ENCODE data around the gene CHCHD6. TPM values are rescaled to one million over a fixed set of nuclear protein-coding genes. Genes with fewer than 3 reads are reported as not detected.

CHCHD6 gene
- polyA plus RNA-seq, 1 donor from 2014 or later = 102 TPM

- no peaks in the 10 kb centered on the region for H3F3A ChIP-seq (ENCODE audit: insufficient read depth, low read length, poor library complexity, severe bottlenecking)
- no peak overlapping the region for H3K9ac ChIP-seq (ENCODE audit: low read length)
- H3K9me2 ChIP-seq (ENCODE audit: insufficient read depth, low read length) = no peaks in the 10 kb centered on the region
- H3K27ac ChIP-seq (ENCODE audit: low read length) = peak overlapping the region; percentile 18
- no peaks in the 10 kb centered on the region for H3K79me2 ChIP-seq (replicated peaks; ENCODE audit: insufficient read depth, low read length)
- H3K27me3 ChIP-seq (ENCODE audit: insufficient read depth, low read depth, low read length) = no peaks in the 10 kb centered on the region
- no peak overlapping the region for H2AFZ ChIP-seq (ENCODE audit: low read depth, low read length)
- H3K4me3 ChIP-seq (ENCODE audit: low read length) = no peak overlapping the region
- TF ChIP-seq EZH2 (IDR thresholded peaks at IDR 0.05; ENCODE audit: borderline replicate concordance, insufficient read depth, low read length, poor library complexity, severe bottlenecking) = no peak
- no peak for TF ChIP-seq EP300 (conservative IDR thresholded peaks at IDR 0.05; ENCODE audit: poor library complexity, severe bottlenecking)
- no peak for TF ChIP-seq TAF1 (IDR thresholded peaks at IDR 0.05; ENCODE audit: low read depth)
- TF ChIP-seq, protein P1, sequence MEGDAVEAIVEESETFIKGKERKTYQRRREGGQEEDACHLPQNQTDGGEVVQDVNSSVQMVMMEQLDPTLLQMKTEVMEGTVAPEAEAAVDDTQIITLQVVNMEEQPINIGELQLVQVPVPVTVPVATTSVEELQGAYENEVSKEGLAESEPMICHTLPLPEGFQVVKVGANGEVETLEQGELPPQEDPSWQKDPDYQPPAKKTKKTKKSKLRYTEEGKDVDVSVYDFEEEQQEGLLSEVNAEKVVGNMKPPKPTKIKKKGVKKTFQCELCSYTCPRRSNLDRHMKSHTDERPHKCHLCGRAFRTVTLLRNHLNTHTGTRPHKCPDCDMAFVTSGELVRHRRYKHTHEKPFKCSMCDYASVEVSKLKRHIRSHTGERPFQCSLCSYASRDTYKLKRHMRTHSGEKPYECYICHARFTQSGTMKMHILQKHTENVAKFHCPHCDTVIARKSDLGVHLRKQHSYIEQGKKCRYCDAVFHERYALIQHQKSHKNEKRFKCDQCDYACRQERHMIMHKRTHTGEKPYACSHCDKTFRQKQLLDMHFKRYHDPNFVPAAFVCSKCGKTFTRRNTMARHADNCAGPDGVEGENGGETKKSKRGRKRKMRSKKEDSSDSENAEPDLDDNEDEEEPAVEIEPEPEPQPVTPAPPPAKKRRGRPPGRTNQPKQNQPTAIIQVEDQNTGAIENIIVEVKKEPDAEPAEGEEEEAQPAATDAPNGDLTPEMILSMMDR (IDR thresholded peaks at IDR 0.05; ENCODE audit: poor library complexity, severe bottlenecking) = no peak
- TF ChIP-seq POLR2AphosphoS5 (IDR thresholded peaks at IDR 0.05) = no peak
- no peak for TF ChIP-seq SMC3 (conservative IDR thresholded peaks at IDR 0.05; ENCODE audit: poor library complexity)
- no peak for TF ChIP-seq MXI1 (conservative IDR thresholded peaks at IDR 0.05; ENCODE audit: poor library complexity, severe bottlenecking)
- TF ChIP-seq RAD21 (conservative IDR thresholded peaks at IDR 0.05) = no peak
- TF ChIP-seq REST (IDR thresholded peaks at IDR 0.05; ENCODE audit: borderline replicate concordance) = no peak
- H3K4me2 ChIP-seq (ENCODE audit: low read length) = no peak overlapping the region
- H3K9me3 ChIP-seq (ENCODE audit: low read length) = no peaks in the 10 kb centered on the region
- no peaks in the 10 kb centered on the region for H4K20me1 ChIP-seq (ENCODE audit: insufficient read depth)
- no peaks in the 10 kb centered on the region for H3K36me3 ChIP-seq (ENCODE audit: insufficient read depth, low read length)
Observed at GRCh38 chr3:126895178-126896066, 191.4 kb downstream of the CHCHD6 start.

DNA sequence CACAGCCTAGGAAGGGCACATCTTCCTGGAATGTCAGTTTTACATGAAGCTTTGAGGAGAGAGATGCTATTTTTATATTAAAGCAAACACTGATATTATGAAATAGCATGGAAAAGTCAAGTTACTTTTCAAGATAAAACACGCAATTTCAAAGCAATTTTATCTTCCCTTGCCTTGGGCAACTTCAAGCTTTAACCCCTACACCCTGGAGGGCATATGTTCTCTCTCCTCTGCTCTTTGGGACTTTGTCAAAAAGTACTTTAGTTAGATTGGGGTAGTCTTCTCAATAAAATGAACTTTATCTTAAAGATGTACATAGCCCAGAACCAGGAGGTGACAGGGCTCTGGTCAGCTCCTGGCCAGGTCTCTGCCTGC lies 192.0 kb downstream of the CHCHD6 start:
- Histone ChIP-seq H3K36me3 (ENCODE audit: insufficient read depth, low read length) (no peaks in the 10 kb centered on the region), H3K27ac (ENCODE audit: low read length) (no peak overlapping the region), H3K4me3 (ENCODE audit: low read length) (no peak overlapping the region), H4K20me1 (ENCODE audit: insufficient read depth) (no peaks in the 10 kb centered on the region), H3F3A (ENCODE audit: insufficient read depth, low read length, poor library complexity, severe bottlenecking) (no peaks in the 10 kb centered on the region), H3K9me2 (ENCODE audit: insufficient read depth, low read length) (no peaks in the 10 kb centered on the region), H2AFZ (ENCODE audit: low read depth, low read length) (no peak overlapping the region), H3K27me3 (ENCODE audit: insufficient read depth, low read depth, low read length) (no peaks in the 10 kb centered on the region), H3K4me2 (ENCODE audit: low read length) (no peak overlapping the region), H3K9me3 (ENCODE audit: low read length) (no peaks in the 10 kb centered on the region), H3K9ac (ENCODE audit: low read length) (no peak overlapping the region), H3K79me2 (replicated peaks; ENCODE audit: insufficient read depth, low read length) (no peaks in the 10 kb centered on the region)
- TF ChIP-seq EZH2 (IDR thresholded peaks at IDR 0.05; ENCODE audit: borderline replicate concordance, insufficient read depth, low read length, poor library complexity, severe bottlenecking) = no peak
- TF ChIP-seq REST (IDR thresholded peaks at IDR 0.05; ENCODE audit: borderline replicate concordance) = no peak
- TF ChIP-seq TAF1 (IDR thresholded peaks at IDR 0.05; ENCODE audit: low read depth) = no peak
- no peak for TF ChIP-seq POLR2AphosphoS5 (IDR thresholded peaks at IDR 0.05)

Measured in neural cell (in vitro differentiated cells).